Measurements from ENCODE around the gene IPCEF1. TPM values are rescaled to one million over a fixed set of nuclear protein-coding genes. Genes with fewer than 3 reads are reported as not detected.

The IPCEF1 gene
- total RNA-seq, 2 donors from 2014 or later: 0.51 to 0.93 TPM

- Histone ChIP-seq H3K27ac (no peak overlapping the region), H3K27me3 (no peaks in the 10 kb centered on the region), H3K36me3 (no peaks in the 10 kb centered on the region), H3K4me1 (peaks cover 0 to 9% of the 10 kb centered on the region in 2 donors), H3K4me3 (no peak overlapping the region), H3K9me3 (no peaks in the 10 kb centered on the region)
- peak; percentile 41 to 76 for TF ChIP-seq CTCF (IDR thresholded peaks at IDR 0.05)
- no peak for DNase-seq (ENCODE audit: low spot score)
These were observed 79.6 kb downstream of the IPCEF1 start for GRCh38 chr6:154276810-154277628.

GRCh38 chr6:154274168-154274567, 82.4 kb downstream of the IPCEF1 start:
- H3K27ac ChIP-seq: no peak overlapping the region
- no peak for DNase-seq (ENCODE audit: low spot score)
- TF ChIP-seq CTCF (IDR thresholded peaks at IDR 0.05): no peak
- no peaks in the 10 kb centered on the region for H3K36me3 ChIP-seq
- H3K4me1 ChIP-seq: peaks cover 0 to 9% of the 10 kb centered on the region in 2 donors
- H3K27me3 ChIP-seq: no peaks in the 10 kb centered on the region
- no peaks in the 10 kb centered on the region for H3K9me3 ChIP-seq
- no peak overlapping the region for H3K4me3 ChIP-seq

- no peak overlapping the region for H3K4me3 ChIP-seq
- DNase-seq (ENCODE audit: low spot score): no peak
- no peak overlapping the region for H3K27ac ChIP-seq
- no peaks in the 10 kb centered on the region for H3K9me3 ChIP-seq
- no peaks in the 10 kb centered on the region for H3K27me3 ChIP-seq
- H3K36me3 ChIP-seq: no peaks in the 10 kb centered on the region
- TF ChIP-seq CTCF (IDR thresholded peaks at IDR 0.05): no peak
- no peaks in the 10 kb centered on the region for H3K4me1 ChIP-seq
These were observed 88.1 kb downstream of the IPCEF1 start for GRCh38 chr6:154268486-154268885.

- no peak for TF ChIP-seq CTCF (IDR thresholded peaks at IDR 0.05)
- Histone ChIP-seq H3K4me3 (no peak overlapping the region), H3K27me3 (no peaks in the 10 kb centered on the region), H3K4me1 (no peaks in the 10 kb centered on the region), H3K36me3 (no peaks in the 10 kb centered on the region), H3K9me3 (no peaks in the 10 kb centered on the region), H3K27ac (no peak overlapping the region)
- no peak for DNase-seq (ENCODE audit: low spot score)
These were observed 89.0 kb downstream of the IPCEF1 start for GRCh38 chr6:154267508-154268106.

- no peak for TF ChIP-seq CTCF (IDR thresholded peaks at IDR 0.05)
- Histone ChIP-seq H3K9me3 (no peaks in the 10 kb centered on the region), H3K4me1 (no peaks in the 10 kb centered on the region), H3K27me3 (no peaks in the 10 kb centered on the region), H3K27ac (no peak overlapping the region), H3K36me3 (no peaks in the 10 kb centered on the region), H3K4me3 (no peak overlapping the region)
- no peak for DNase-seq (ENCODE audit: low spot score)
These were observed 90.0 kb downstream of the IPCEF1 start for GRCh38 chr6:154266560-154267099.

All from right atrium auricular region (tissue), 2 donors.